Measurements from ENCODE around the gene CLTA.
A peak's percentile ranks its signal among the peaks of the same experiment; 100 is the strongest.

CLTA gene

GRCh38 chr9:36190388-36191289, at the start of gene CLTA:
Gene CLTA, plus strand, starts transcription at chr9:36190921. Its CDS starts 136 bp downstream, at chr9:36191057.
- peak; percentile 99 for DNase-seq

GRCh38 chr9:36141288-36141687, 49.4 kb upstream of the CLTA start:
- no peak for DNase-seq

- DNase-seq: no peak
Measured at GRCh38 chr9:36141761-36142160, 49.0 kb upstream of the CLTA start.

DNA sequence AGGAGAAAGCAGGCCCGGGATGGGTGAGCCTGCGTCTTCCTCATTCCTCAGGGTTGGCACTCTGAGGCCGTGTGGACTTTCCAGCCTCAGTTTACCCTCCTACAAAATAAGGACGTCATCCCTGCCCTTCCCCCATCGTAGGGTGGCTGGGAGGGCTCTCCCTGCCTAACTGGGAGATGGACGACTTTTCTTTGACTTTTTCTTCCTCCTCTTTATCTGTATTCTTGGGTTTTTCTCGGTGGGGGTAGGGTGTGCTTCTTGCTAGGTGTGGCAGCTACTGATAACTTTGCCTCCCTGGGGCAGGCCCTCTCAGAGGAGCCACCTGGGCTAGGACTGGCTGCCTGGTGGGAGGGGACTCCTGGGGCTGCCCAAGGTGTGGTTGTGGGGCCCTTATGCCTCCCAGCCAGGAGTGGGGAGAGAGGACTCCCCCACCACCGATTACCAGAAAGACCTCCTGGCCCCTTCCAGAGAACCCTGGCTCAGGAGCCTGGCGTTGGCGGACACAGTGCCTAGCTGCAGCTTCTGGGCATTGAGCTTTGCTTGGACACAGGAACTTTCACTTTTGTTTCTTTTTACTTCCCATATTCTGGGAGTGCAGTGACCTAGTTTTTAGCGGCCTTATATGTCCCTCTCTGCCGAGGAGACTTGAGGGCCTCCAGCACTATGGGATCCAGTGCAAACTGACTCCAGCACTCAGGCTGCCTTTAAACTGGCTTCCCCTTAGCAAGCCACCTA, 48.0 kb upstream of the CLTA start:
- no peak for DNase-seq

GRCh38 chr9:36143245-36143641, 47.5 kb upstream of the CLTA start:
- no peak for DNase-seq

DNA sequence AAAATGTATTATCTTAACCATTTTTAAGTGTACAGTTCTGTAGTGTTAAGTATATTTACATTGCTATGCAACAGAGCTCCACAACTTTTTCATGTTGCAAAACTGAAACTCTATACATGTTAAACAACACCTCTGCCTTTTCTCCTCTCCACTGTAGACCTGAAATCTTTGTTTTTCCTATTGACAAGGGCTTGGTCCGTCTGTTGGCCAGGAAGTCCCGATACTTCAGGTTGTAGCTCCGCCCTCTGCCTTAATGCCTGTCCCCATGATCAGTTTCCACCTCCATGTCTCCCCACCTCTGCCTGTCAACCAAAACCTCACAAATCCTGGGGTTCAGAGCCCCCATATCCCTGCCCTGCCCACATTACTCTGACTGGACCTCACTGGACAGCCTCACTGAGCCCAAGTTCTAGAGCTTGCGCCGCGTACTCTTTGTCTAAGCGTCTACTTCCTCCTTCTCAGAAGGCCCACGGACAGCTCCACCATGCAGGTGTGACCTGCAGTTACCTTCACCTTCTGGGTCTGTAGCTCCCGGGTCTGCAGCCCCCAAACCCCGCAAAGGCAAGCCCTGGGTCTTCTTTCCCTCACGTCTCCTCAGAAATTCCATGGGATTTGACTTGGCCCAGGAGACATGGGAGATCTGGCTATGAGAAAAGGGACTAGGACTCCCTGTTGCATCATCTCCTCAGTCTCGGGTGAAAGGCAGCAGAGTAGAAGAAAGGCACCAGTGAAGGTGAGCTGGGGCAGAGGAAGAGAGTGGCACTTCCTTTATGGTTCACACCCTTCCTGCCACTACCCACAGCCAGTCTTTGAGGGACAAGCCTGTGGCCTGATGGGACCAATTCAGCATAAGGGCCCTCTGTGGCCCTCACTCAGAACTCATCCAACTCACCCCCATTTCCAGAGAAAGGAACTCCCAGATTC, 46.1 kb upstream of the CLTA start:
- no peak for DNase-seq

GRCh38 chr9:36145970-36146369, 44.8 kb upstream of the CLTA start:
- DNase-seq: no peak

DNA sequence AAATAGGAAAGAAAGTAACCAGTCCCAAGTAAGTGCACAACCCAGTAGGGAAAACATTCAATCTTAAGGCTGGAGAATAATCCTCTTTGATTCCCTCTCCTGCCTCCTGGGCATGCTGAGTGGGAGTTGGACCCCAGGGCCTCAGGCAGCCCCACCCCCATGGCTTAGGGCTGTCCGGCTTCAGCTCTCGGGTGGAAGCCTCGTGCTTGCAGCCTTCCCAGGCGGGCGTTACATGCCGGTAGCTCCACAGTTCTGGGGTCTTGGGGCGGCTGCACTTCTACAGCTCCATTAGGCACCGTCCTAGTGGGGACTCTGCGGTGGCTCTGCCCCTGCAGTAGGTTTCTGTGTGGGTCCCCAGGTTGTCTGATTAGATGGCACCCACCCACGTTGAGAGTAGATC, 44.1 kb upstream of the CLTA start:
- no peak for DNase-seq

DNA sequence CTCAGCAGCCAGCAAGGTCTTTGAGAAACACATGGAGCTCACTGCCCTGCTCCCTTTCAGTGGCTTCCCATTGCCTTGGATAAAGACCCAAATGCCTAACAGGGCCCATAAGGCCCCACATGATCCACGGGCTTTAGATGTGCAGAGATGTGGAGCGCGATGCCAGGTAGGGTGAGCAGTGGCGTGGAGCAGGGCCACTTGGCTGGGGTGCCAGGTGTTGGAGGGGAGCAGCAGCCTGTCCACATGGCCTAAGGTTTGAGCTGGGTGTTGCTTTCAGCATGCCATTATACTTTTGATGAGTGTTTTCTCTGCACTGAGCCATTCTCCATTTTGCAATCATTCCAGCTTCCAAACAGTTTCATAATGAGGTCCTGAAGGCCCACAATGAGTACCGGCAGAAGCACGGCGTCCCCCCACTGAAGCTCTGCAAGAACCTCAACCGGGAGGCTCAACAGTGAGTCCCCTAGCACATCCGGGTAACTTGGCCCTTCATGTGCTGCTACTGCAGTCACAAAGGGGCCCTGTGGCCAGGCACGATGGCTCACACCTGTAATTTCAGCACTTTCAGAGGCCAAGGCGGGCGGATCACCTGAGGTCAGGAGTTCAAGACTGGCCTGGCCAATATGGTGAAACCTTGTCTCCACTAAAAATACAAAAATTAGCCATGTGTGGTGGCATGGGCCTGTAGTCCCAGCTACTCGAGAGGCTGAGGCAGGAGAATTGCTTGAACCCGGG, 43.1 kb upstream of the CLTA start:
- no peak for DNase-seq

- DNase-seq: peak; percentile 5
Measured at GRCh38 chr9:36148311-36149051, 42.2 kb upstream of the CLTA start.

DNA sequence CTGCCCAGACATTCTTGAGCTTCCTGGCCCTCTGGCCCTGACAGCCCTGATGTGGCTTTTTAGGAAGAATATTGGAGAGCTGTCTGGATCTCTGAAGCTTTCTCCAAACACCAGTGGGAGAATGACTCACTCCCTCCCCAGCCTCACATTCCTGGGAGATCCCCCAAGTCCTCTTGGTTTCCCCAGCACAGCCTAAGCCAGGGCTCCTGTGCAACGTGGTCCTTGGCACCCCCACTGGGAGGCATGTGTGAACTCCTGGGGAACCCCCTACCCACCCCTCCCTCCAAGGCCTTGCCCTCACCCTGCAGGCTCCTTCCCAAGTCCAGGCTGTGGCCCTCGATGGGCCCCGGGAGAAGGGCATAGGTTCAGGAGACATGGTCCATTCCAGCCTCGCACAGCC, 41.5 kb upstream of the CLTA start:
- no peak for DNase-seq

DNA sequence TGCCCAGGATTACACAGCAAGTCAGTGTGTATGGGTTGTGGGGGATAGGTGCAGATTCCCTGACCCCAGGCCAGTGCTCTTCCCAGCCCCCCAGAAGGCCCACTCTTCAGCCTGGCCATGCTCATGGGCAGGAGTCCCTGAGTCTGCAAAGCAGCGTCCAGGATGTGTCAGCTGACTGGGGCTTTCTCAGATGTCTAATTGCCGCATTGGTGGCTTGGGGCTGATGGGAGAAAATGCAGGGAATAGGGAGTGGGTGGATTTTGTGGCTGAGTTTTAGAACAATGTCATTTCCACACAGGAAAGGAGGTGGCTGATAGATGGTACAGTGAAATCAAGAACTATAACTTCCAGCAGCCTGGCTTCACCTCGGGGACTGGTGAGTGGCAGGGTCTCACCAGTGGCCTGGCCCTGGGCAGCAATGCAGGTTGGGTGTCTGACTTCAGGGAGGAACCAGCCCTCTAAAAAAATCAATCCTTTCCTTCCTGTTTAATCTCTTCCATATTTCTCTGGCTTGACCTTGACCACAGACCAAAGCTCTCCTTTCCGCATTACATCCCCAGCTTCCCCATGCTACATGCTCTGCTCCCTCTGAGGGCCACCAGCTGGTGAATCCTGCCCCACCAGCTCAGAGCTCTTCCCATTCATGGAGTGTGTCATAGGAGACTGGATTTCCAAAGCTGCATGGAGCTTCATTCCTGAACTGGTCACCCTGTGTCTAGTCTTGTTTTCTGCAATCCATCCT, 40.0 kb upstream of the CLTA start:
- DNase-seq: no peak

DNA sequence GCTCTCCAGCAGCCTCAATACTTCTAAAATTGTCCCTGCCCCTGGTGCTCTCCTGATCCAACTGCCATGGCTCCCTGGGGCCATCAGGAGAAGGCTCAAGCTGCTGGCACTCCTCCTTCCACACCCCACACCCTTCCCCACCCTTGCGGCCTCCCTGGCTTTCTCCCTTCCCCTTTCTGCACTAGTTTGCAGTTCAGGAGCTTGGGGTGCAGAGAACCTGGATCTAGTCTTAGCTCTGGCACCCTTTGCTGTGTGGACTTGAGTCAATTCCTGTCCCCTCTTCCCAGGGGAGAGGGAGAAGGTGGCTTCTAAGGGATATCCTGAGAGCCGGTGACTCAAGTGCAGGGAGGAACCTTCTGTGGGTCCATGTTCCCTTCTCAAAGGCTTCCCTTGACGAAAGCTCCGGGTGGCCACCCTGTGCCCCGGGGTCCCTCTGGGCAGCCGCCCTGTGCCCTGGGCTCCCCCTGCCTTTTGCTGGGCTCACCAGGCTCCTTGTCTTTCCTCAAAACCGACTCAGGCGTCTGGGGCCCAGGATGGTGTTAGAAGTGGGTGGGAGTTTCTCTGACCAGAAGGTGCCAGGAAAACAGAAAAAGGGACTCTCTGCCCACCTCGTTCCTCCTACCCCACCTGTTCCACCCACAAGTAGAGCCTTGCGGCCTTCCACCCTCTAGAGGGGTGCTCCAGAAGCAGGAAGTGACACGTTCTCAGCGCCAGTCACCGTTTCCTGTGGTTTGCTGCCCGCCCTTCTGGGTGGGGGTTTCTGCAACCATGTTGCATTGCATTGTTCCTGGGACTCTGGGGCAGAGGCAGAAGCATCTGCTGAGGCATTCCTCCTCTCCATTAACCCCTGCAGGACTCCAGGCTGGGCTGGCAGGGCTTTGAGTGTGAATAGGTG, 39.2 kb upstream of the CLTA start:
- DNase-seq: no peak

DNA sequence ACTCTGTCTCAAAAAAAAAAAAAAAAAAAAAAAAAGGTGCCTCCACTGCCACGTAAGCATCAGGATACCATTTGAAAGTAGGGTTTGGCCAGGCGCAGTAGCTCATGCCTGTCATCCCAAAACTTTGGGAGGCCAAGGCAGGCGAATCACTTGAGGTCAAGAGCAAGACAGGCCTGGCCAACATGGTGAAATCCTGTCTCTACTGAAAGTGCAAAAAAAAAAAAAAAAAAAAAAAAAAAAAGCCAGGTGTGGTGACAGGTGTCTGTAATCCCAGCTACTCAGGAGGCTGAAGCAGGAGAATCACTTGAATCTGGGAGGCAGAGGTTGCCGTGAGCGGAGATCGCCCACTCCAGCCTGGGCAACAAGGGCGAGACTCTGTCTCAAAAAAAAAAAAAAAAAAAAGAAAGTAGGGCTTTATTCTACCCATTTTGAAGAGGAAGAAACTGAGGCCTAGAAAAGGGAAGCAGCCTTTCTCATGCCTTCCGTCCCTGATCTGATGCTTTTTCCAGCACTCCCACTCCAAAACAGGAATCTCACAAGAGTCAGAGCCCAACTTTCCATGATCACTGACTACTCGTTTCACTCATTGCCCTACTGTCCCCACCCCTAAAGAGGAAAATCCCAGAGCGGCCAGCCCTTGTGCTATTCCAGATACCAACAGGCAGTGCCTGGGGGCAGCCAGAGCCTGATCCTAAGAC, 37.8 kb upstream of the CLTA start:
- no peak for DNase-seq

DNA sequence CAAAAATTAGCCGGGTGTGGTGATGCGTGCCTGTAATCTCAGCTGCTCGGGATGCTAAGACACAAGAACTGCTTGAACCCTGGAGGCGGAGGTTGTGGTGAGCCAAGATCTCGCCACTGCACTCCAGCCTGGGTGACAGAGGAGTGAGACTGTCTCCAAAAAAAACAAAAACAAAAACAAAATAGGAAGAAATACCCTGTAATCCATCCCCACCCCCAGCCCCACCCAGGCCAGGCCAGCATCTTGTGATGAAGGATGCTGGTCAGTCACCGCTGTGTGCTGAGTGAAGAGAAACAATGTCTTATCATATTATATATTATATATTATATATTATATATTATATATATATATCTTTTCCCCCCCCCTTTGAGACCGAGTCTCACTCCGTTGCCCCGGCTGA, 37.0 kb upstream of the CLTA start:
- DNase-seq: no peak

GRCh38 chr9:36154331-36154952, 36.3 kb upstream of the CLTA start:
- no peak for DNase-seq

- DNase-seq: no peak
Measured at GRCh38 chr9:36156116-36156515, 34.6 kb upstream of the CLTA start.

GRCh38 chr9:36158122-36158521, 32.6 kb upstream of the CLTA start:
- DNase-seq: no peak

DNA sequence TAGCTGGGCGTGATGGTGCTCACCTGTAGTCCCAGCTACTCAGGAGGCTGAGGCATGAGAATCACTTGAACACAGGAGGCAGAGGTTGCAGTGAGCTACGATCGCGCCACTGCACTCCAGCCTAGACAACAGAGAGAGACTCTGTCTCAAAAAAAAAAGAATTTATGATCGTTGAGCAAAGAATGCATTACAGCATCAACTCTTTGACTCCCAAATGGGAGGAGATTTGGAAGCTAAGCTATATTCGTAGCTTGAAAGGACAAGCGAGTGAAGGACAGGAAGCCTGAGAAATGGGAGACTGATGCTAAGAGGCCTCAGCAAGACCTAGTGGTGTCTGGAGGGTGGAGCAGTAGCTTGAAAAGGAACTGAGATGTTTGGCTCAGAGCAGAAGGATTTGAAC, 31.8 kb upstream of the CLTA start:
- DNase-seq: no peak

Data from NCI-H345 (cell line).